GM23338 (cell line): ENCODE results near the gene PTGIS.

ENCODE experiments used
- CREB1 ChIP-seq: fragments of 250-450 bp; sonication (Bioruptor Pico); IDR thresholded peaks from 2 replicates; pipeline ENCODE4 v1.5.0; 2020; ENCODE audit warnings: low read depth, mild to moderate bottlenecking, moderate library complexity
- CTCF ChIP-seq, 2 experiments: fragments of 200-600 bp in 1 of 2; sonication (generic) in 1 of 2; conservative IDR thresholded peaks; 2 replicates each; pipeline versions ENCODE4 v1.5.1 to v1.6.1; 2016 to 2017; ENCODE audit warnings: antibody characterized with exemption in 2 of 2, low read depth in 2 of 2, mild to moderate bottlenecking in 2 of 2, moderate library complexity in 1 of 2
- ETS1 ChIP-seq: IDR thresholded peaks from 2 replicates; pipeline ENCODE4 v1.6.1; 2016; ENCODE audit warnings: antibody characterized with exemption
- EZH2 ChIP-seq: fragments of 200-600 bp; sonication (generic); IDR thresholded peaks from one replicate; pipeline ENCODE4 v1.8.0; 2017; ENCODE audit warnings: antibody characterized with exemption, mild to moderate bottlenecking, low read depth; ENCODE audit not compliant: unreplicated experiment
- EZH2phosphoT487 ChIP-seq: fragments of 200-600 bp; sonication (generic); IDR thresholded peaks from one replicate; pipeline ENCODE4 v1.8.1; 2018; ENCODE audit warnings: antibody characterized with exemption; ENCODE audit not compliant: unreplicated experiment
- JUNB ChIP-seq: IDR thresholded peaks from one replicate; pipeline ENCODE4 v1.6.1; 2016; ENCODE audit warnings: antibody characterized with exemption; ENCODE audit not compliant: unreplicated experiment
- NANOG ChIP-seq: IDR thresholded peaks from 2 replicates; pipeline ENCODE4 v1.6.1; 2016; ENCODE audit warnings: antibody characterized with exemption, borderline replicate concordance
- POLR2AphosphoS5 ChIP-seq: IDR thresholded peaks from 2 replicates; pipeline ENCODE4 v1.6.1; 2016; ENCODE audit warnings: antibody characterized with exemption, low read depth
- REST ChIP-seq: IDR thresholded peaks from one replicate; pipeline ENCODE4 v1.6.1; 2018; ENCODE audit warnings: antibody characterized with exemption; ENCODE audit not compliant: unreplicated experiment
- STAT1 ChIP-seq: IDR thresholded peaks from one replicate; pipeline ENCODE4 v1.6.1; 2016; ENCODE audit warnings: antibody characterized with exemption; ENCODE audit not compliant: unreplicated experiment
- ZNF331 ChIP-seq: fragments of 250-450 bp; sonication (Bioruptor Pico); IDR thresholded peaks from 2 replicates; pipeline ENCODE4 v1.5.0; 2020; ENCODE audit warnings: low read depth, mild to moderate bottlenecking, moderate library complexity
- ZNF462 ChIP-seq: fragments of 250-450 bp; sonication (Bioruptor Pico); IDR thresholded peaks from 2 replicates; pipeline ENCODE4 v1.5.0; 2020; ENCODE audit warnings: mild to moderate bottlenecking, moderate library complexity

- TF ChIP-seq CTCF (conservative IDR thresholded peaks at IDR 0.05; ENCODE audit: low read depth in 2 of 2) (no peak), CREB1 (CRISPR knock-in tag) (no peak), POLR2AphosphoS5 (no peak), NANOG (no peak), EZH2 (no peak), EZH2phosphoT487 (no peak), ETS1 (no peak), REST (no peak), ZNF462 (no peak), JUNB (no peak), STAT1 (no peak), ZNF331 (no peak)
Measured at GRCh38 chr20:49560186-49560585, 7.8 kb downstream of the PTGIS start.
